Uterus (tissue), 4 donors: ENCODE data around the gene SLC4A5. TPM values are rescaled to one million over a fixed set of nuclear protein-coding genes. Genes with fewer than 3 reads are reported as not detected.
"Not testable (repeated sequence)": the region's sequence is repeated elsewhere in the genome, so short reads cannot be mapped to it uniquely, and the experiment has no call there.

Experiments
- DNase-seq, 2 donors: peaks; one replicate each; pipeline ENCODE4 v3.0.0-alpha.2; 2019 to 2020
- H3K27ac ChIP-seq, 2 donors: fragments of 200-600 bp; sonication (generic); 1 replicate in 1 of 2; 2 replicates in 1 of 2; pipeline ENCODE4 v1.5.1; 2016 to 2018
- H3K27me3 ChIP-seq, 2 donors: fragments of 200-600 bp; sonication (generic); one replicate each; pipeline ENCODE4 v1.5.1; 2018 to 2019; ENCODE audit warnings: control low read depth in 1 of 2
- H3K36me3 ChIP-seq, 2 donors: fragments of 200-600 bp; sonication (generic); one replicate each; pipeline ENCODE4 v1.5.1; 2019; ENCODE audit warnings: control low read depth in 1 of 2
- H3K4me1 ChIP-seq, 2 donors: fragments of 200-600 bp; sonication (generic); one replicate each; pipeline ENCODE4 v1.5.1; 2018 to 2019; ENCODE audit warnings: control low read depth in 1 of 2
- H3K4me3 ChIP-seq, 2 donors: fragments of 200-600 bp; sonication (generic); 1 replicate in 1 of 2; 2 replicates in 1 of 2; pipeline ENCODE4 v1.5.1; 2018 to 2019; ENCODE audit warnings: mild to moderate bottlenecking in 1 of 2
- H3K9me3 ChIP-seq, 2 donors: fragments of 200-600 bp; sonication (generic); one replicate each; pipeline ENCODE4 v1.5.1; 2019; ENCODE audit warnings: control low read depth in 1 of 2
- CTCF ChIP-seq, 4 experiments: fragments of 200-600 bp in 2 of 4; fragments of 450-650 bp in 2 of 4; sonication (generic) in 2 of 4; IDR thresholded peaks; one replicate each; pipeline ENCODE4 v1.5.1; 2016 to 2019; ENCODE audit warnings: antibody characterized with exemption in 4 of 4, mild to moderate bottlenecking in 2 of 4, moderate library complexity in 1 of 4
- POLR2A ChIP-seq, 2 donors: fragments of 450-650 bp; IDR thresholded peaks; one replicate each; pipeline ENCODE4 v1.6.1; 2016; ENCODE audit warnings: antibody characterized with exemption in 2 of 2, mild to moderate bottlenecking in 1 of 2, moderate library complexity in 1 of 2
- intact Hi-C: fragments of 100-400 bp; cut with DNase I; formaldehyde crosslinking; loops from one replicate; pipeline ENCODE4 v1.15.1; 2023; ENCODE audit warnings: low total_unique reads
- total RNA-seq, 4 donors: library from RNA; depleted of rRNA in 3 of 4; stranded (reverse); fragments of >200 nt in 3 of 4; gene quantifications; one replicate each; pipeline versions ENCODE4 v1.1.0 to v1.2.4, GENCODE V29; 2014 to 2023
- donor health status: DM: yes; HTN: yes; CAD: no.

Gene SLC4A5
- total RNA-seq, 4 donors from 2014 or later: 2.1 to 15.1 (median 5.3) TPM

GRCh38 chr2:74345272-74345943 is 2.2 kb upstream of the SLC4A5 start:
- no peak for DNase-seq
- no peak overlapping the region for H3K27ac ChIP-seq
- H3K27me3 ChIP-seq: no peaks in the 10 kb centered on the region
- H3K4me1 ChIP-seq: no peaks in the 10 kb centered on the region
- TF ChIP-seq POLR2A (IDR thresholded peaks at IDR 0.05) (no peak), CTCF (IDR thresholded peaks at IDR 0.05) (no peak)
- intact Hi-C loops: no loop called here
- no peaks in the 10 kb centered on the region for H3K9me3 ChIP-seq
- H3K4me3 ChIP-seq: no peak overlapping the region
- H3K36me3 ChIP-seq: no peaks in the 10 kb centered on the region

GRCh38 chr2:74336227-74336626 is 7.0 kb downstream of the SLC4A5 start:
- H3K27me3 ChIP-seq, DNase-seq, H3K27ac ChIP-seq, H3K36me3 ChIP-seq, H3K4me1 ChIP-seq, H3K4me3 ChIP-seq, H3K9me3 ChIP-seq: not testable (repeated sequence)
- intact Hi-C loops: loop anchor here (10.0 kb wide), 1 partner anchor 521 kb away; no protein-coding TSS in a partner anchor

- intact Hi-C loops: loop anchor here (10.0 kb wide), 1 partner anchor 520 kb away; no protein-coding TSS in a partner anchor
- H3K27me3 ChIP-seq: no peaks in the 10 kb centered on the region
- no peak overlapping the region for H3K4me3 ChIP-seq
- no peak overlapping the region for H3K27ac ChIP-seq
- H3K36me3 ChIP-seq: no peaks in the 10 kb centered on the region
- H3K4me1 ChIP-seq: no peaks in the 10 kb centered on the region
- TF ChIP-seq CTCF (IDR thresholded peaks at IDR 0.05): peak; percentile 77 to 93 (median 80)
- TF ChIP-seq POLR2A (IDR thresholded peaks at IDR 0.05): no peak
- peak; percentile 67 to 74 for DNase-seq
- H3K9me3 ChIP-seq: no peaks in the 10 kb centered on the region
Observed at GRCh38 chr2:74334931-74335333, 8.3 kb downstream of the SLC4A5 start.

- TF ChIP-seq CTCF (IDR thresholded peaks at IDR 0.05): no peak
- TF ChIP-seq POLR2A (IDR thresholded peaks at IDR 0.05): no peak
- H3K36me3 ChIP-seq: no peaks in the 10 kb centered on the region
- intact Hi-C loops: loop anchor here (10.0 kb wide), 1 partner anchor 519 kb away; no protein-coding TSS in a partner anchor
- DNase-seq: no peak
- H3K27me3 ChIP-seq: no peaks in the 10 kb centered on the region
- no peaks in the 10 kb centered on the region for H3K9me3 ChIP-seq
- H3K4me1 ChIP-seq: no peaks in the 10 kb centered on the region
- H3K4me3 ChIP-seq: no peak overlapping the region
- H3K27ac ChIP-seq: no peak overlapping the region
Observed at GRCh38 chr2:74333896-74334586, 9.2 kb downstream of the SLC4A5 start.

GRCh38 chr2:74333175-74333574 is 10.0 kb downstream of the SLC4A5 start:
- H3K27me3 ChIP-seq: no peaks in the 10 kb centered on the region
- DNase-seq: no peak
- no peaks in the 10 kb centered on the region for H3K36me3 ChIP-seq
- no peak overlapping the region for H3K27ac ChIP-seq
- intact Hi-C loops: loop anchor here (10.0 kb wide), 1 partner anchor 518 kb away; no protein-coding TSS in a partner anchor
- TF ChIP-seq CTCF (IDR thresholded peaks at IDR 0.05) (no peak), POLR2A (IDR thresholded peaks at IDR 0.05) (no peak)
- no peaks in the 10 kb centered on the region for H3K4me1 ChIP-seq
- no peak overlapping the region for H3K4me3 ChIP-seq
- no peaks in the 10 kb centered on the region for H3K9me3 ChIP-seq
